RWPE2 (cell line): ENCODE data around the gene TMEM132D.

Experiments used
- ATAC-seq: fragments of 200-7000 bp; cut with Tn5 transposase; 3 replicates; pipeline ENCODE4 v1.9.1; 2021; ENCODE audit warnings: low read depth
- DNase-seq: peaks from one replicate; pipeline ENCODE4 v3.0.0-alpha.2; 2020; ENCODE audit warnings: low spot score
- H3K27ac ChIP-seq: fragments of 450-650 bp; 2 replicates; pipeline ENCODE4 v1.5.1; 2017; ENCODE audit warnings: mild to moderate bottlenecking; ENCODE audit not compliant: poor library complexity, severe bottlenecking
- H3K27me3 ChIP-seq: fragments of 250-450 bp; sonication (Bioruptor Pico); 2 replicates; pipeline ENCODE4 v1.5.1; 2021; ENCODE audit warnings: mild to moderate bottlenecking, moderate library complexity; ENCODE audit not compliant: insufficient read depth, poor library complexity, severe bottlenecking
- H3K36me3 ChIP-seq: fragments of 250-450 bp; sonication (Bioruptor Pico); 2 replicates; pipeline ENCODE4 v1.5.1; 2020; ENCODE audit warnings: low read depth, mild to moderate bottlenecking, moderate library complexity
- H3K4me1 ChIP-seq: fragments of 250-450 bp; sonication (Bioruptor Pico); 2 replicates; pipeline ENCODE4 v1.5.1; 2021; ENCODE audit warnings: mild to moderate bottlenecking, moderate library complexity; ENCODE audit not compliant: insufficient read depth, poor library complexity, severe bottlenecking
- H3K4me3 ChIP-seq: fragments of 250-450 bp; sonication (Bioruptor Pico); 2 replicates; pipeline ENCODE4 v1.5.1; 2021; ENCODE audit warnings: mild to moderate bottlenecking, moderate library complexity; ENCODE audit not compliant: severe bottlenecking
- H3K9me3 ChIP-seq: fragments of 250-450 bp; sonication (Bioruptor Pico); 2 replicates; pipeline ENCODE4 v1.5.1; 2021; ENCODE audit warnings: mild to moderate bottlenecking, moderate library complexity; ENCODE audit not compliant: severe bottlenecking
- CTCF ChIP-seq: fragments of 450-650 bp; IDR thresholded peaks from one replicate; pipeline ENCODE4 v1.5.1; 2017; ENCODE audit warnings: mild to moderate bottlenecking, moderate library complexity; ENCODE audit not compliant: poor library complexity, severe bottlenecking

The TMEM132D gene

GRCh38 chr12:129294868-129295267 lies 609.0 kb downstream of the TMEM132D start:
- TF ChIP-seq CTCF: no peak
- Histone ChIP-seq H3K9me3 (no peaks in the 10 kb centered on the region), H3K36me3 (no peaks in the 10 kb centered on the region), H3K4me1 (no peaks in the 10 kb centered on the region), H3K27ac (no peak overlapping the region), H3K27me3 (no peaks in the 10 kb centered on the region), H3K4me3 (no peak overlapping the region)
- DNase-seq (no peak), ATAC-seq (no peak)

GRCh38 chr12:129279771-129280170 lies 624.1 kb downstream of the TMEM132D start:
- Histone ChIP-seq H3K4me3 (no peak overlapping the region), H3K9me3 (no peaks in the 10 kb centered on the region), H3K27me3 (no peaks in the 10 kb centered on the region), H3K36me3 (no peaks in the 10 kb centered on the region), H3K27ac (no peak overlapping the region), H3K4me1 (no peaks in the 10 kb centered on the region)
- ATAC-seq (no peak), DNase-seq (no peak)
- TF ChIP-seq CTCF: no peak

GRCh38 chr12:129276361-129277060 lies 627.3 kb downstream of the TMEM132D start:
- DNase-seq (no peak), ATAC-seq (no peak)
- H3K36me3 ChIP-seq: no peaks in the 10 kb centered on the region
- H3K27ac ChIP-seq: no peak overlapping the region
- no peaks in the 10 kb centered on the region for H3K27me3 ChIP-seq
- no peaks in the 10 kb centered on the region for H3K9me3 ChIP-seq
- H3K4me3 ChIP-seq: no peak overlapping the region
- TF ChIP-seq CTCF: no peak
- no peaks in the 10 kb centered on the region for H3K4me1 ChIP-seq

- no peak for TF ChIP-seq CTCF
- no peaks in the 10 kb centered on the region for H3K27me3 ChIP-seq
- H3K27ac ChIP-seq: no peak overlapping the region
- no peaks in the 10 kb centered on the region for H3K9me3 ChIP-seq
- ATAC-seq: no peak
- no peak overlapping the region for H3K4me3 ChIP-seq
- no peak for DNase-seq
- H3K4me1 ChIP-seq: no peaks in the 10 kb centered on the region
- no peaks in the 10 kb centered on the region for H3K36me3 ChIP-seq
These were observed 633.9 kb downstream of the TMEM132D start for GRCh38 chr12:129269756-129270495.
